ENCODE results near the gene STAM2.

GRCh38 chr2:152198499-152198898 lies 22.9 kb upstream of the STAM2 start:
- TF ChIP-seq, protein P1, sequence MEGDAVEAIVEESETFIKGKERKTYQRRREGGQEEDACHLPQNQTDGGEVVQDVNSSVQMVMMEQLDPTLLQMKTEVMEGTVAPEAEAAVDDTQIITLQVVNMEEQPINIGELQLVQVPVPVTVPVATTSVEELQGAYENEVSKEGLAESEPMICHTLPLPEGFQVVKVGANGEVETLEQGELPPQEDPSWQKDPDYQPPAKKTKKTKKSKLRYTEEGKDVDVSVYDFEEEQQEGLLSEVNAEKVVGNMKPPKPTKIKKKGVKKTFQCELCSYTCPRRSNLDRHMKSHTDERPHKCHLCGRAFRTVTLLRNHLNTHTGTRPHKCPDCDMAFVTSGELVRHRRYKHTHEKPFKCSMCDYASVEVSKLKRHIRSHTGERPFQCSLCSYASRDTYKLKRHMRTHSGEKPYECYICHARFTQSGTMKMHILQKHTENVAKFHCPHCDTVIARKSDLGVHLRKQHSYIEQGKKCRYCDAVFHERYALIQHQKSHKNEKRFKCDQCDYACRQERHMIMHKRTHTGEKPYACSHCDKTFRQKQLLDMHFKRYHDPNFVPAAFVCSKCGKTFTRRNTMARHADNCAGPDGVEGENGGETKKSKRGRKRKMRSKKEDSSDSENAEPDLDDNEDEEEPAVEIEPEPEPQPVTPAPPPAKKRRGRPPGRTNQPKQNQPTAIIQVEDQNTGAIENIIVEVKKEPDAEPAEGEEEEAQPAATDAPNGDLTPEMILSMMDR (IDR thresholded peaks at IDR 0.05; ENCODE audit: low read length): no peak
- TF ChIP-seq EZH2 (optimal IDR thresholded peaks at IDR 0.05; ENCODE audit: low read depth, low read length) (no peak), EZH2phosphoT487 (IDR thresholded peaks at IDR 0.05; ENCODE audit: low read length) (no peak)
